ENCODE data around the gene TBRG1.

DNA sequence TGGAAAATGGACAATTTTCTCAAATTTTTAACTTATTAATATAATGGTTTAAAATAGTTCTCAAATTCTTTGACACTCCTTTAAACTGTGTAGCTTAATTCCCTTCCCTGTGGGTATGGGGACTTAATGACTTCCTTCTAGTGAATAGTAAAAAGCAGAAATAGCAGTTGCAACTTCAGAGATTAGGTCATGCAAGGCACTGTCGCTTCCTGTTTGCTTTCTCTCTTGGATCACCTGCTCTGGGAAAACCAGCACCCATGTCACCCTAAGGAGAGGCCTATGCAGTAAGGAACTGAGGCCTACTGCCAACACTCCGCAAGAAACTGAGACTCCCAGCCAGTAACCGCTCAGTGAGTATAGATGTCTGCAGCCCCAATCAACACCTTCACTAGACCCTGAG, 16.9 kb upstream of the TBRG1 start:
- TF ChIP-seq EZH2 (IDR thresholded peaks at IDR 0.05; ENCODE audit: insufficient read depth, poor library complexity, severe bottlenecking) (no peak), EZH2phosphoT487 (IDR thresholded peaks at IDR 0.05; ENCODE audit: insufficient read depth, low read depth) (no peak)
